H1 (cell line): ENCODE measurements around the gene GLT8D1. TPM values are rescaled to one million over a fixed set of nuclear protein-coding genes. Genes with fewer than 3 reads are reported as not detected.

ENCODE experiments used
- CTCF ChIA-PET: fragments of 300-600 bp; sonication (Branson Sonifier 250); formaldehyde crosslinking; loops from one replicate; lab custom pipeline; 2021; ENCODE audit not compliant: partially characterized antibody; lab: Charles Lee
- POLR2A ChIA-PET: fragments of 300-600 bp; sonication (Branson Sonifier 250); formaldehyde crosslinking; loops from one replicate; lab custom pipeline; 2021; ENCODE audit warnings: inconsistent platforms; ENCODE audit not compliant: partially characterized antibody; lab: Charles Lee
- DNase-seq, 2 experiments: peaks; one replicate each; pipeline versions ENCODE4 v3.0.0 to v3.0.0-alpha.2; 2010 to 2022; ENCODE audit warnings: low spot score in 2 of 2, low read depth in 1 of 2, mixed read lengths in 1 of 2
- FAIRE-seq: peaks from 2 replicates; lab custom pipeline; 2011; peaks lifted over from hg19 to GRCh38; lab: Jason Lieb, UNC
- H2AFZ ChIP-seq: 2 replicates; pipeline ENCODE4 v1.8.1; 2012; ENCODE audit warnings: low read length, inconsistent platforms
- H2AK5ac ChIP-seq: 2 replicates; pipeline ENCODE4 v1.6.1; 2013; ENCODE audit warnings: low read depth, low read length
- H2BK120ac ChIP-seq: replicated peaks from 2 replicates; pipeline ENCODE3; 2013; ENCODE audit warnings: low read depth, low read length, inconsistent platforms
- H2BK12ac ChIP-seq: 2 replicates; pipeline ENCODE4 v1.6.1; 2013; ENCODE audit warnings: low read depth, low read length
- H2BK15ac ChIP-seq: 2 replicates; pipeline ENCODE4 v1.6.1; 2013; ENCODE audit warnings: low read length
- H2BK20ac ChIP-seq: 2 replicates; pipeline ENCODE4 v1.6.1; 2013; ENCODE audit warnings: low read length
- H2BK5ac ChIP-seq: 2 replicates; pipeline ENCODE4 v1.6.1; 2013; ENCODE audit warnings: low read depth, low read length
- H3K14ac ChIP-seq: 2 replicates; pipeline ENCODE4 v1.6.1; 2013; ENCODE audit warnings: inconsistent platforms; ENCODE audit not compliant: insufficient read length
- H3K18ac ChIP-seq: 2 replicates; pipeline ENCODE4 v1.6.1; 2013; ENCODE audit warnings: low read length; ENCODE audit errors: extremely low read depth
- H3K23ac ChIP-seq: 2 replicates; pipeline ENCODE4 v1.6.1; 2013; ENCODE audit warnings: inconsistent platforms; ENCODE audit not compliant: insufficient read length
- H3K23me2 ChIP-seq: 2 replicates; pipeline ENCODE4 v1.6.1; 2013; ENCODE audit warnings: low read depth, low read length
- H3K27ac ChIP-seq: 2 replicates; pipeline ENCODE4 v1.6.1; 2011; ENCODE audit warnings: low read depth, low read length, inconsistent platforms
- H3K27me3 ChIP-seq, 4 experiments: replicated peaks in 1 of 4; 1 replicate in 1 of 4; 2 replicates in 3 of 4; pipeline versions ENCODE4 v1.6.1 to v1.8.1; 2011 to 2013; ENCODE audit warnings: low read length in 3 of 4, mild to moderate bottlenecking in 3 of 4, inconsistent platforms in 2 of 4, mixed read lengths in 2 of 4, moderate library complexity in 1 of 4; ENCODE audit not compliant: control insufficient read depth in 3 of 4, insufficient read depth in 3 of 4; ENCODE audit errors: extremely low read depth in 1 of 4
- H3K36me3 ChIP-seq, 4 experiments: 2 replicates each; pipeline versions ENCODE4 v1.6.1 to v1.8.1; 2011 to 2013; ENCODE audit warnings: mild to moderate bottlenecking in 4 of 4, low read length in 3 of 4, moderate library complexity in 2 of 4, control low read depth in 1 of 4, inconsistent platforms in 1 of 4; ENCODE audit not compliant: insufficient read depth in 4 of 4, control insufficient read depth in 2 of 4
- H3K4ac ChIP-seq: replicated peaks from 2 replicates; pipeline ENCODE3; 2013; ENCODE audit warnings: low read length, low read depth, mixed read lengths, inconsistent platforms; ENCODE audit not compliant: insufficient read length
- H3K4me1 ChIP-seq, 4 experiments: replicated peaks in 1 of 4; 1 replicate in 1 of 4; 2 replicates in 3 of 4; pipeline versions ENCODE4 v1.6.1 to v1.8.1; 2011 to 2013; ENCODE audit warnings: low read length in 3 of 4, inconsistent platforms in 2 of 4, mixed read lengths in 1 of 4; ENCODE audit not compliant: insufficient read depth in 4 of 4, control insufficient read depth in 3 of 4
- H3K4me2 ChIP-seq, 2 experiments: 2 replicates each; pipeline versions ENCODE4 v1.6.1 to v1.8.1; 2011 to 2013; ENCODE audit warnings: low read depth in 2 of 2, low read length in 2 of 2, control low read depth in 1 of 2, inconsistent platforms in 1 of 2, mild to moderate bottlenecking in 1 of 2; ENCODE audit not compliant: insufficient read depth in 1 of 2
- H3K4me3 ChIP-seq, 4 experiments: fragments of 200-600, 300-600 bp in 1 of 4; sonication (generic), shearing (Covaris generic), sonication (Bioruptor Twin) in 1 of 4; 2 replicates each; pipeline versions ENCODE4 v1.5.1 to v1.8.1; 2011 to 2016; ENCODE audit warnings: low read length in 4 of 4, low read depth in 3 of 4, control low read depth in 2 of 4, inconsistent platforms in 2 of 4, mild to moderate bottlenecking in 2 of 4, mixed read lengths in 1 of 4, moderate library complexity in 1 of 4; ENCODE audit not compliant: insufficient read depth in 2 of 4; ENCODE audit errors: extremely low read depth in 1 of 4
- H3K56ac ChIP-seq: replicated peaks from 2 replicates; pipeline ENCODE3; 2013; ENCODE audit warnings: low read depth, mild to moderate bottlenecking, mixed read lengths, low read length, inconsistent platforms; ENCODE audit not compliant: insufficient read length
- H3K79me1 ChIP-seq: 2 replicates; pipeline ENCODE4 v1.6.1; 2013; ENCODE audit warnings: low read depth, low read length, control low read depth
- H3K79me2 ChIP-seq, 2 experiments: 2 replicates each; pipeline versions ENCODE4 v1.6.1 to v1.8.1; 2012 to 2013; ENCODE audit warnings: low read length in 2 of 2, mild to moderate bottlenecking in 2 of 2, inconsistent platforms in 1 of 2; ENCODE audit not compliant: insufficient read depth in 2 of 2, control insufficient read depth in 1 of 2
- H3K9ac ChIP-seq, 4 experiments: replicated peaks in 1 of 4; 1 replicate in 1 of 4; 2 replicates in 3 of 4; pipeline versions ENCODE4 v1.6.1 to v1.8.1; 2011 to 2013; ENCODE audit warnings: low read depth in 3 of 4, low read length in 3 of 4, control low read depth in 2 of 4, mild to moderate bottlenecking in 2 of 4, moderate library complexity in 2 of 4, inconsistent platforms in 1 of 4; ENCODE audit errors: extremely low read depth in 1 of 4
- H3K9me3 ChIP-seq, 2 experiments: 2 replicates each; pipeline versions ENCODE4 v1.6.1 to v1.8.1; 2012 to 2013; ENCODE audit warnings: mild to moderate bottlenecking in 2 of 2, moderate library complexity in 2 of 2, control low read depth in 1 of 2, inconsistent platforms in 1 of 2, low read depth in 1 of 2, low read length in 1 of 2, mixed read lengths in 1 of 2; ENCODE audit not compliant: insufficient read depth in 2 of 2
- H4K20me1 ChIP-seq, 2 experiments: replicated peaks in 1 of 2; 2 replicates each; pipeline versions ENCODE3 to v1.8.1; 2011 to 2013; ENCODE audit warnings: inconsistent platforms in 2 of 2, low read length in 2 of 2, mild to moderate bottlenecking in 1 of 2; ENCODE audit not compliant: insufficient read depth in 2 of 2, control insufficient read depth in 1 of 2
- H4K5ac ChIP-seq: 2 replicates; pipeline ENCODE4 v1.6.1; 2013; ENCODE audit warnings: low read length, low read depth, mixed read lengths, inconsistent platforms; ENCODE audit not compliant: insufficient read length
- H4K8ac ChIP-seq: 2 replicates; pipeline ENCODE4 v1.8.0; 2013; ENCODE audit warnings: mild to moderate bottlenecking, moderate library complexity, low read length, inconsistent platforms; ENCODE audit not compliant: insufficient read depth; ENCODE audit errors: extremely low read depth
- H4K91ac ChIP-seq: replicated peaks from 2 replicates; pipeline ENCODE3; 2013; ENCODE audit warnings: low read length, mixed read lengths, inconsistent platforms; ENCODE audit not compliant: insufficient read length
- GTF2F1 ChIP-seq: IDR thresholded peaks from 2 replicates; pipeline ENCODE4 v1.6.1; 2012; ENCODE audit warnings: low read depth, low read length, improper control_type of control experiment, borderline replicate concordance
- HDAC2 ChIP-seq, 2 experiments: fragments of 300-600 bp in 1 of 2; sonication (generic) in 1 of 2; IDR thresholded peaks; 2 replicates each; pipeline ENCODE4 v1.6.1; 2011 to 2012; ENCODE audit warnings: low read depth in 2 of 2, low read length in 2 of 2, mild to moderate bottlenecking in 2 of 2, moderate library complexity in 2 of 2, borderline replicate concordance in 1 of 2, inconsistent platforms in 1 of 2
- SAP30 ChIP-seq: fragments of 300-600 bp; sonication (generic); IDR thresholded peaks from 2 replicates; pipeline ENCODE4 v1.7.1; 2012; ENCODE audit warnings: low read length, moderate library complexity, mild to moderate bottlenecking, inconsistent platforms; ENCODE audit not compliant: insufficient read depth, insufficient replicate concordance
- TAF1 ChIP-seq: IDR thresholded peaks from 2 replicates; pipeline ENCODE4 v1.6.1; 2011; ENCODE audit warnings: mild to moderate bottlenecking, low read depth, low read length
- WGBS, 2 experiments: shearing (Covaris generic) in 1 of 2; methylation state at CpG; one replicate each; pipeline versions ENCODE4 v1.1.6 to v1.1.7; 2013 to 2015; ENCODE audit warnings: low lambda C conversion rate in 2 of 2, mixed read lengths in 2 of 2, inconsistent platforms in 1 of 2, low coverage in 1 of 2, missing lambda C conversion rate in 1 of 2; ENCODE audit not compliant: insufficient replicate concordance in 2 of 2, insufficient coverage in 1 of 2, insufficient read length in 1 of 2; ENCODE audit errors: extremely low coverage in 1 of 2, missing lambda C conversion rate in 1 of 2; 5-methylcytosine and 5-hydroxymethylcytosine counted together
- long read RNA-seq, 2 experiments: library from RNA in 1 of 2; library from capped mRNA in 1 of 2; stranded (forward); transcript quantifications; one replicate each; pipeline ENCODE4 v2.0.0, GENCODE V29; 2021; ENCODE audit warnings: inconsistent platforms in 1 of 2
- polyA minus RNA-seq, 3 experiments: library from RNA; depleted of rRNA, polyadenylated mRNA; stranded (reverse); fragments of >200 nt; gene quantifications; 1 replicate in 2 of 3; 2 replicates in 1 of 3; pipeline ENCODE4 v1.2.3, GENCODE V29; 2011
- polyA plus RNA-seq, 7 experiments: library from polyadenylated mRNA; depleted of rRNA in 3 of 7; stranded (reverse) in 5 of 7; unstranded in 2 of 7; fragments of >200 nt in 5 of 7; fragments of 200-250 nt in 2 of 7; gene quantifications; 1 replicate in 5 of 7; 2 replicates in 1 of 7; 4 replicates in 1 of 7; pipeline versions ENCODE4 v1.2.1 to v1.2.3, GENCODE V29; 2011 to 2013; ENCODE audit warnings: missing spikeins in 2 of 7, mixed read lengths in 2 of 7
- total RNA-seq: library from RNA; stranded (reverse); fragmentation: NEBNext Ultra II Directional; extraction: Animal tissue kit (Norgen Biotek cat#: 25700); gene quantifications from 2 replicates; pipeline ENCODE4 v1.2.1, GENCODE V29; 2021

The GLT8D1 gene, protein sequence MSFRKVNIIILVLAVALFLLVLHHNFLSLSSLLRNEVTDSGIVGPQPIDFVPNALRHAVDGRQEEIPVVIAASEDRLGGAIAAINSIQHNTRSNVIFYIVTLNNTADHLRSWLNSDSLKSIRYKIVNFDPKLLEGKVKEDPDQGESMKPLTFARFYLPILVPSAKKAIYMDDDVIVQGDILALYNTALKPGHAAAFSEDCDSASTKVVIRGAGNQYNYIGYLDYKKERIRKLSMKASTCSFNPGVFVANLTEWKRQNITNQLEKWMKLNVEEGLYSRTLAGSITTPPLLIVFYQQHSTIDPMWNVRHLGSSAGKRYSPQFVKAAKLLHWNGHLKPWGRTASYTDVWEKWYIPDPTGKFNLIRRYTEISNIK
- 33.6 and 33.8 TPM in 2 replicates for total RNA-seq
- polyA plus RNA-seq (2011; rRNA removed) = 23.2 and 29.0 TPM in 2 replicates
- polyA plus RNA-seq (2011; cell fraction: cytosol; rRNA removed) = 36.7 TPM
- polyA plus RNA-seq (2011; cell fraction: nucleus; rRNA removed) = 24.5 TPM
- polyA plus RNA-seq (2012, experiment 1 of 2) = 35.9 to 43.3 TPM (median 40.6 TPM) in 4 replicates
- 9.9 TPM for polyA plus RNA-seq (2012, experiment 2 of 2)
- 37.3 TPM for polyA plus RNA-seq (2013, experiment 1 of 2)
- 39.4 TPM for polyA plus RNA-seq (2013, experiment 2 of 2)
- 24.8 and 35.3 TPM in 2 replicates for polyA minus RNA-seq (2011; rRNA and poly(A)+ RNA removed)
- 19.2 TPM for polyA minus RNA-seq (2011; cell fraction: cytosol; rRNA and poly(A)+ RNA removed)
- 20.0 TPM for polyA minus RNA-seq (2011; cell fraction: nucleus; rRNA and poly(A)+ RNA removed)
- long read RNA-seq, experiment 1, transcript GLT8D1-201 (10 exons, 1,849 nt) = major isoform, 11 of 26 reads
- long read RNA-seq, experiment 1, partial matches to known transcripts = 7 of 26 reads
- long read RNA-seq, experiment 1, other reads (novel, unspliced or antisense) = 8 of 26 reads
- long read RNA-seq, experiment 2, partial matches to known transcripts = 15 of 19 reads
- long read RNA-seq, experiment 2, other reads (novel, unspliced or antisense) = 4 of 19 reads

DNA sequence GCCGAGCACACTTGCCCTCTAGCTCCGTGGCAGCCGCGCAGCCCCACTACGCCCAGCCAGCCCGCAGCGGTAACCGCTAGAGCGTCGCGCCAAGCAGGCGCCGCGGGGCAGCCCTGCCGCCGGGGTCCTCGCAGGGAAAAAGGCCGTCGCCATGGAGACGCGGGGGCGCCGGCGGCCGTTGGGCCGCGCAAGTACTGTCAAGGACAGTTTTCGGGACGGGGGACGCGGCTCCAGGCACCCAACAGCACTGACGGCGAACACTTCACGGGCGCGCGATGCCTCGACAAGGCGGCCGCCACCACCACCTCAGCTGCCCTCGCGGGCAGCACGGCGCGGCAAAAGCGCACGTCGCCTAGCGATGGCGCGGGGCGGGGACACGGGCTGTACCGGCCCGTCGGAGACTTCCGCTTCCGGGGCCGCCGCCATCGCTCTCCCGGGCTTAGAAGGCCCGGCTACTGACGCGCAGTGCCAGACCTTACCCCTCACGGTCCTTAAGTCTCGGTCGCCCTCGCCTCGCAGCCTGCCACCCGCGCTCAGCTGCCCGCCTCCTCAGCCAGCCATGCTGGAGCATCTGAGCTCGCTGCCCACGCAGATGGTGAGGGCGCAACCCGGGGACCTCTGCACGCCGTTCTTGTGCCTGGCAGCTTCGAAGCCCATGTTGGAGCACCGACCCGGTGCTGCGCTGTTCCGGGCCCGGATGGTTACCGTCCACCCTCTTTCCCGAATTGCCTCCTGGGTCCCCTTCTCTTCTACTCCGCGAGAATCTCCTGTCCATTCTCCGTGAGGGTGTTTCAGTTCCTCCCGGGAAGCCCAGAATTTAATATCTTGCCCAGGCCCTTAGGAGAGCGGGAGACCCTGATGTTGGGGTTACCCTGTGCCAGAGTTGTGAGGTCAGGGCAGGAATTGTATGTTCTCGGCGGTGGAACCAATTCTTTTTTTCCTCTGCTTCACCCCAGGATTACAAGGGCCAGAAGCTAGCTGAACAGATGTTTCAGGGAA lies at the start of gene GLT8D1, which contains the start of gene SPCS1:
Gene GLT8D1, minus strand, starts transcription at position 104 of the 999 bp plus-strand sequence. CDS start 5,331 bp downstream, outside the sequence.
Gene SPCS1, plus strand, starts transcription at position 419 of the 999 bp plus-strand sequence. Its CDS starts 141 bp downstream, at position 560.
- peaks cover 8% of the 10 kb centered on the region for H3K79me1 ChIP-seq
- no peak within 1 kb of the TSS for H3K14ac ChIP-seq
- H3K23me2 ChIP-seq = peaks cover 13% of the 10 kb centered on the region
- H3K18ac ChIP-seq = peak within 1 kb of the TSS; percentile 97
- FAIRE-seq (no peak), DNase-seq (peak in 1 of 2 experiments; percentile 90)
- H3K36me3 ChIP-seq = peaks cover 0 to 9% (median 1%) of the 10 kb centered on the region in 4 experiments; a peak in 3 of 8 replicates
- peaks cover 0 to 5% (median 2%) of the 10 kb centered on the region in 4 experiments; a peak in 5 of 7 replicates for H3K4me1 ChIP-seq
- H3K4ac ChIP-seq = peak within 1 kb of the TSS; percentile 91
- H3K27me3 ChIP-seq = no peaks in the 10 kb centered on the region
- POLR2A ChIA-PET = interaction anchor here (0.6 to 18.8 kb wide), 6 partner anchors 10 to 337 kb away, joined by 3 to 347 read pairs (median 5); partner anchors contain the start of genes GNL3 and PBRM1
- no peak within 1 kb of the TSS for H2BK120ac ChIP-seq
- H2AFZ ChIP-seq = peak within 1 kb of the TSS; percentile 93; the same call in 1 of the 2 replicates
- H3K56ac ChIP-seq = peak within 1 kb of the TSS; percentile 77
- H3K79me2 ChIP-seq = peaks cover 0 to 34% of the 10 kb centered on the region in 2 experiments; a peak in 2 of 4 replicates
- peak within 1 kb of the TSS; percentile 82 for H4K5ac ChIP-seq
- CTCF ChIA-PET = interaction anchor here (1.0 kb wide), 1 partner anchor 9 kb away, joined by 3 read pairs; no protein-coding TSS in a partner anchor
- peak within 1 kb of the TSS; percentile 94 to 99 for H3K4me2 ChIP-seq
- H3K23ac ChIP-seq = no peak within 1 kb of the TSS
- H2AK5ac ChIP-seq = no peak within 1 kb of the TSS; the same call in 1 of the 2 replicates
- peak within 1 kb of the TSS; percentile 46; the same call in 1 of the 2 replicates for H2BK15ac ChIP-seq
- no peaks in the 10 kb centered on the region for H3K9me3 ChIP-seq
- no peaks in the 10 kb centered on the region for H4K20me1 ChIP-seq
- peak within 1 kb of the TSS; percentile 70 to 93 (median 82) for H3K4me3 ChIP-seq
- H3K27ac ChIP-seq = peak within 1 kb of the TSS; percentile 70
- H4K8ac ChIP-seq = peak within 1 kb of the TSS; percentile 92
- 3% methylated on average over 94 of the region's 94 CpGs; no CpG with 5 or more reads in 1 of the 2 experiments for WGBS, 2 experiments
- no peak within 1 kb of the TSS for H2BK20ac ChIP-seq
- peak within 1 kb of the TSS; percentile 88 for H2BK5ac ChIP-seq
- peak within 1 kb of the TSS; percentile 55 to 85 (median 68) for H3K9ac ChIP-seq
- H4K91ac ChIP-seq = peak within 1 kb of the TSS; percentile 91
- no peak within 1 kb of the TSS for H2BK12ac ChIP-seq
- TF ChIP-seq TAF1 = peak; percentile 63
- peak; percentile 42 to 97; a peak in 2 of 4 replicates for TF ChIP-seq HDAC2 (IDR thresholded peaks at IDR 0.05; ENCODE audit: borderline replicate concordance in 1 of 2, low read depth in 2 of 2, low read length in 2 of 2)
- TF ChIP-seq SAP30 = no peak
- no peak for TF ChIP-seq GTF2F1
